Measurements from ENCODE around the gene TK2. TPM values are rescaled to one million over a fixed set of nuclear protein-coding genes. Genes with fewer than 3 reads are reported as not detected.
A peak's percentile ranks its signal among the peaks of the same experiment; 100 is the strongest.

The TK2 gene
- total and polyA plus RNA-seq, 2 donors = 20.3 to 23.6 TPM

DNA sequence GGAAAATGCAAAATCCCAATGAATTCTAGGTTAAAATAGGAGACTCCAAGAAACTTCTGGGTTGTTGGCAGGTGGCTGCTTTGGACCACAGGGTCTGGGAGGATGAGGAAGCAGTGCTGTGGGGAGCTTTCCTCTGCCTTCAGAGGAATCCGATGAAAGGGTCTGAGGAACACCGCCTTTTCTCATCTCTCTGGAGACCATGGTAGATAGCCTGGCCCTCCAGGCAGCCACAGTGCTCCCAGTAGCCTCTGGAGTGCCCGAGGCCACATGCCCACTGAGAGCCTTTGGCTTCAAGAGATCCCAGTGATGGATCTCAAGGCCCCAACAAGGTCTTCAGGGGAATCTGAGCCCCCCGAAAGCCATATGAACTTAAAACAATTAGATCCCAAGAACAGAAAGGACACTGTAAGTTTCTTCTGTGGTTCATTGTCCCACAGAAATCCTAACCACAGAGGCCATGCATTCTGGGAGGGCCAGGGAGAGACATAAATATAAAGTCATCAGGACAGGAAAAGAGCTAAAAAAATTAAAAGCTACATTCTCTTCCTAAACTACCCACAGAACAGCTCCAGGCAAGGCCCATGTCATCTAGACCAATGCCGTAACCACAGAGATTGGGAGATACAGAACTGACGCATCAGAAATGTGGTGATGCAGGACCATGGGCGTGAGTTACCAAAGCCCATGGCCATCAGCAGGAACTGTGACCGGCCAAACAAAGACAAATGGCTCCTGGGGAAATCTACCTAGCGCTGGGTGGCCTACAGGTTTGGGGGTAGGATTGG is 24.3 kb downstream of the TK2 start:
- WGBS = 92% methylated on average over 9 of the region's 9 CpGs

DNA sequence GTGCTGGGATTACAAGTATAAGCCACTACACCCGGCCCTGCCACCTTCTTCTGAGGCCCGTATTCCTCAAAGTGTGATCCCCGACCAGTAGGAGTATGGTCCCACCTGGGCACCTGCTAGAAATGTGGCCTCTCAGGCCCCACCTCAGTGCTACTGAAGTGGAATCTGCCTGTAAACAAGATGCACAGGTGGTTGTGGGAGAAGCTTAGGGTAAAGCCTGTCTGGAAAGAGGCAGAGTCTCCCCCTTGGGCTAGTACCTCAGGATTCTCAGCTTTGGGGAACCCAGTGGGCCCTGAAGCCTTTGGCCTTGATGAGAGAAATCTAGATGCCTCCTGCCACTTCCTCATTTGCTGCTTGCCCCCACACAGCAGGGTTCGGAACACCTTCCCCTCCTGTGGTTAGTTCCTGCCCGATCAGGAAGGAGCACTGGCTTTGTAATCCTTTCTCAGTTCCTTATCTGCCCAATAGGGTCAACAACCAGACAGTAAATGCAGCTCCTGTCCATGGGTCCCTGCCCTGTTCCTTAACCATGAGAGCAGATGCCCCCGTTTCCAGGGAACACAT is 25.2 kb downstream of the TK2 start:
- WGBS = 73% methylated on average over 6 of the region's 6 CpGs
- H3K27ac ChIP-seq (ENCODE audit: low read depth) = no peak overlapping the region
- H3K36me3 ChIP-seq (ENCODE audit: insufficient read depth) = peaks cover 2% of the 10 kb centered on the region
- no peak for DNase-seq (ENCODE audit: extremely low spot score)
- H3K4me1 ChIP-seq (ENCODE audit: insufficient read depth) = no peaks in the 10 kb centered on the region
- H3K4me3 ChIP-seq (ENCODE audit: low read depth, low read length) = no peak overlapping the region

More for the DNA sequence above, 24.3 kb downstream of the TK2 start:
- Histone ChIP-seq H3K4me1 (ENCODE audit: insufficient read depth) (no peaks in the 10 kb centered on the region), H3K27ac (ENCODE audit: low read depth) (no peak overlapping the region), H3K4me3 (ENCODE audit: low read depth, low read length) (no peak overlapping the region), H3K36me3 (ENCODE audit: insufficient read depth) (peaks cover 2% of the 10 kb centered on the region)
- DNase-seq (ENCODE audit: extremely low spot score) = no peak

DNA sequence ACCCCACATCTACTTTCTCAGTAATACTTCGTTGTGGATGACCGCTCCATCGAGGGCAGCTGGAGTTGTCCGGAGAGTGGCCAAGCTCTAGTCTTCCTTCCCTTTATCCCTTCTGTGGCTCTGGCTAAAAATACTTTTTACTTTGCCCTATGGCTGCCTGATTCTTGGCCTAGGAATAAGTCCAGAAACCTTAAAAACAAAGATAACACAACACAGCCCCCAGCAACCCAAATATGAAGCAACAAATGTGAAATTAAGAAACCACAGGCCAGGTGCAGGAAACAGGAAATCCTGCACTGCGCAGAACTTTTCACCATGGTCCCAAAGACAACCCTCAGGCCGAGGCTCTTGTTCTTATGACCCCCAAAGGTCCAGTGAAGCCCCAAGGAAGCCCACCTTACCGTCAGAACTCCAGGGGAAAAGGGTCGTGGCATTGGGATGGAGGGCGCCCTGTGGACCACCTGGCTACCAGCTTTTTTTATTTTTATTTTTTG is 26.0 kb downstream of the TK2 start:
- 81% methylated on average over 9 of the region's 9 CpGs for WGBS
- no peak overlapping the region for H3K4me3 ChIP-seq (ENCODE audit: low read depth, low read length)
- H3K36me3 ChIP-seq (ENCODE audit: insufficient read depth) = peaks cover 2% of the 10 kb centered on the region
- DNase-seq (ENCODE audit: extremely low spot score) = no peak
- no peak overlapping the region for H3K27ac ChIP-seq (ENCODE audit: low read depth)
- H3K4me1 ChIP-seq (ENCODE audit: insufficient read depth) = no peaks in the 10 kb centered on the region

DNA sequence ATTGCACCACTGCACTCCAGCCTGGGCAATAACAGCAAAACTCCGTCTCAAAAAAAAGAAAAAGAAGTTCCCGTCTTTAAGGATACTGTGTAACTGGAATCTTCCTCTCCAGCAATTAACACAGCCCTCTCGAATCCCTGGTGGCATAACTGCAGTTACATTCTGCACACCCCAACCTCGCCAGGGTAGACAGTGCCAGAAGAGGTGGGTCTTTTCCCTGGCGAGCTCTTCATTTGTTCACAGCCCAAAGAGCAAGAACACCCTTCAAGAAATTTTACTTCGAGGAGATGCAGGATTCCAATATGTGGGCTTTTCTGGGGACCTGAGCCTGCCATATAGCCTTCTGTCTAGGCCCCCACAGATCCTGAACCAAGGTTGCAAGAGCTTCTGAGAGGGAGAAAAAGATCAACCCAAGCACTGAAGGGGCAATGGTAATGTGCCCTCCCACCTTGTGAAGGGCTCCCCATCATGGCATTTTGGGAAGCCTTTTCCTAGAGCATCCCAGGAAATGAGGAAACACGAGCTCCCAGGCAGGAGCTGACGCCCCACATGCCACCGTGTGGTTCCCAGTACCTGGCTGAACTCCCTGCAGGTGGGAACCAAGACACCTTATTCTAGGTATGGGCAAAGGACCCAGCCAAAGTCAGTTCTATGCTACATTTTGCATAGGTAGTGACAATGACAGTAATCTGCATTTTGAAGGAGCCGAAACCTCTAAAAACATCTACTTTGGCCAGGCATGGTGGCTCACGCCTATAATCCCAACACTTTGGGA is 26.9 kb downstream of the TK2 start:
- H3K4me1 ChIP-seq (ENCODE audit: insufficient read depth) = no peaks in the 10 kb centered on the region
- WGBS = 87% methylated on average over 11 of the region's 11 CpGs
- H3K27ac ChIP-seq (ENCODE audit: low read depth) = no peak overlapping the region
- H3K36me3 ChIP-seq (ENCODE audit: insufficient read depth) = no peaks in the 10 kb centered on the region
- H3K4me3 ChIP-seq (ENCODE audit: low read depth, low read length) = no peak overlapping the region
- DNase-seq (ENCODE audit: extremely low spot score) = no peak

DNA sequence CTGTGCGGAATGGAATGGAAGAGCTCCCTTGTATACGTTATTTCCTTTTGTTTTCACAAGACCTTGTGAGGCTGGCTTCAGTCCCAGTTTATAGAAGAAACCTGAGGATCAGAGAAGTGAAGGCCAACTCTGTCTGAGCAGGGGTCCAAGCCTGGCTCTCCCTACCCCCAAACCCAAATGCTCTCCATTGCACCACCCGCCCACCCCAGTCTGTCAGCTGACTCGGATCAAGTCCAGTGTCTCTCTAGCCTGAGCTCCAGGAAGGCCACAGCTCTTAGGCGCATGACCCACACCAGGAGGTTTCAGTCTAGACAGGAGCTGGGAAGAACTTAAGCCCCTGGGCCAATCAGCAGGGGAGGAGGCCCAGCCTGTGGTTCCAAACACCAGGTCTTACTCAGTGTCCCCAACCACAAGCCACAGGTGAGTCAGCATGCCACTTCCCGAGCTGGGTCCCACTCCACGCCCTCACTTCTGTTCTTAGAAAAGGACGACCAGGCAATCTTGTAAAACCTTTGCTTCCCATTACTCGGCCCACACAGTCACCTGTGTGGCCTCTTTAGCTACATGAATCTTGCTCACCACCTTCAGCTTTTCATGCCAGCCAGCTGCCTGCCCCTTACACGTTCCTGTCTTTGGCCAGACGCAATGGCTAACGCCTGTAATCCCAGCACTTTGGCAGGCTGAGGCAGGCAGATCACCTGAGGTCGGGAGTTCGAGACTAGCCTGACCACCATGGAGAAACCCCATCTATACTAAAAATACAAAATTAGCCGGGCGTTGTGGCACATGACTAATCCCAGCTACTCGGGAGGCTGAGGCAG is 27.8 kb downstream of the TK2 start:
- DNase-seq (ENCODE audit: extremely low spot score) = no peak
- Histone ChIP-seq H3K36me3 (ENCODE audit: insufficient read depth) (no peaks in the 10 kb centered on the region), H3K27ac (ENCODE audit: low read depth) (no peak overlapping the region), H3K4me3 (ENCODE audit: low read depth, low read length) (no peak overlapping the region), H3K4me1 (ENCODE audit: insufficient read depth) (no peaks in the 10 kb centered on the region)
- 72% methylated on average over 17 of the region's 17 CpGs for WGBS

DNA sequence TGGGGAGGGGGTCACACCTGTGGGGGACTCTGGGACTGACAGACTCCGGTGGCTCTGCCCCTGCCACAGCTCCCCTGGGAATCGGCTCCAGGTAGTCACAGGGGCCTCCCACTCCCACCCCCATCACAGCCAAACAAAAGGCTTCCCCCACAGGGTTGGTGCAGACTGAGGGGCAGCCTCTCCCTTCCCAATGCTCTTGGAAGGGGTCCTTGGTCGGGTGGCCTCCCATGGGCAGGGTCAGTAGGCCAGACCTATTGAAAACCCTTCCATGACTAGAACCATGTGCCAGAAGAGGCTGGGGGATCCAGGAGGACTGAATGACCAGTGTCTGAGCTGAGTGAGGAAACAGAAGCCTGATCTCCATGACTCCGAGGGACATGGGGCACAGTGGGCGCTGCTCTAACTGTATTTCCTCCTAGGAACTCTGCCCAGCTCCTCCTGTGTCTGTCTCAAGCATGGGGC is 28.6 kb downstream of the TK2 start:
- Histone ChIP-seq H3K4me1 (ENCODE audit: insufficient read depth) (no peaks in the 10 kb centered on the region), H3K36me3 (ENCODE audit: insufficient read depth) (no peaks in the 10 kb centered on the region), H3K4me3 (ENCODE audit: low read depth, low read length) (no peak overlapping the region), H3K27ac (ENCODE audit: low read depth) (no peak overlapping the region)
- WGBS = 91% methylated on average over 5 of the region's 5 CpGs
- no peak for DNase-seq (ENCODE audit: extremely low spot score)

DNA sequence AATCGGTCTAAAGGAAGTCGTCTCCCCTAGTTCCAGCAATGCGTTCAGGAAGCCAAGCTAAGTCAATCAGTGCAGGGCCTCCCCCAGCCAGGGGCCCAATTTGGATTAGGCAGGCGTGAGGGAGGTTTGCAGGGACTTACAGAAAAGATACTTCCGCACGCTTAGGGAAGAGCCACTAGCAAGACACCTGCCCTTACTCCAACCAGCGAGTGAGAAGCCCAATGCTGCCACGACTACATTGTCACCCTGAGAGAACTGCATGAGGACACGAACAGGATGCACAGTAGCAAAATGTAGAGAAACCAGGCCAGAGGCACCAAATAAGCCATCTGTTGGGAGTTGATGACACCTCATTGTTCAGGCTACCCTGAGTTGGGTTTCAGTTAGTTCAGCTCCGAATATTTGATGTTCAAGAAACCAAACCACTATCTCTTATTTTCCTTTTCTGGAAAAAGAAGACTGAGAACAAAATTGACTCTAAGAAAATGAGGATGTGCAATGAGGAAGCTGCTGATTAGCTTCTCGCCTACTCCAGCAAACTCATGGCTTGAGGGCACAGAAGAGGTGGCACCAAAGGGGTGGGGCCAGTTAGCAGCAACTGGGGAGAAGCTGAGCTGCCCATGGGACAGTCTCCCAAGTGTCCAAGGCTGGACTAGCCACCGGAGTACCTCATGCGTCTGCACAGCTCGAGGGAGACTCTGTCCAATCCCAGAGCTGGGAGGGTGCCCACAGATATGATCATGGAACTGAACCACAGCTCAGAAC is 29.3 kb downstream of the TK2 start:
- WGBS = 83% methylated on average over 14 of the region's 14 CpGs
- no peaks in the 10 kb centered on the region for H3K4me1 ChIP-seq (ENCODE audit: insufficient read depth)
- no peak for DNase-seq (ENCODE audit: extremely low spot score)
- H3K4me3 ChIP-seq (ENCODE audit: low read depth, low read length) = no peak overlapping the region
- H3K36me3 ChIP-seq (ENCODE audit: insufficient read depth) = no peaks in the 10 kb centered on the region
- no peak overlapping the region for H3K27ac ChIP-seq (ENCODE audit: low read depth)

DNA sequence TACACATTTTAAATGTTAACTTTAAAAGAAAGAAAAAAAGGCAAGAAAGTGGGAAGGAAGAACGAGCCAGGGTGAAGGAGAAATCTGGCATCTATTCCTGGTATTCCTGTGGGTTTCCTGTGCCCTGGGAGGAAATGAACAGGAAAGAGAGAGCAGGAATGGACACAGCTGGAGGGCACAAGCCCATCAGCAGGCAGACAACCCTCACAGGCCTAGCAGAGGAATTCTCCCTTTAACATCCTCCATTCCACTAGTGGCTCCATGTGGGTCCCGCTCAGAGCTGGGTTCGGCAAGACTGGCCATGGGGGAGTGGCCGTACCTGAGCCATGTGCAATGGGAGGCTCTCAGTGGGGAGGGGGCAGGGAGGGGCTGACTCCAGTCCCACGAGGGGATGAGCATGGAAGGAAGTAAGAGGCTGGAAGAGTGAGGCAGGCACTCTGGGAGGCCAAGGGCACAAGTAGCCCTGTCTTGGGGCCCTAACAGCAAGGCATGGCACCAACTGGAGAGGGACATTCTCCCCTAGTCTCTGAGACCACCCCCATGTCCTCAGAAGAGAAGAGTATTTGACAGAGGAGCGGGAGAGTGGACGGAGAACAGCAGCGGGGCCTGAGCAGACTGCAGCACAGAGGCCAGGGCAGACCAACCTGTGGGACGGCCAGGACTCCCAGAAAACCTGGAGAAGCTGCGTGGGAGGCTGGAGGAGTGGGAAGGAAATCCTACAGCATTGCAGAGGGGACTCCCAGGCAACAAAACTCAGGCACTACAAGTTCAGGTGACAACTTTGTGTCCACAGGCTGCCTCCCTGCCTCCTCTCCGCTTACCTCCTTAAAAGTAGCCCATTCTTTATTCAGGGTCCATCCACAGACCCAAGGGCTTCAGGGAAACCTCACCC is 30.2 kb downstream of the TK2 start:
- no peaks in the 10 kb centered on the region for H3K36me3 ChIP-seq (ENCODE audit: insufficient read depth)
- H3K27ac ChIP-seq (ENCODE audit: low read depth) = no peak overlapping the region
- H3K4me3 ChIP-seq (ENCODE audit: low read depth, low read length) = no peak overlapping the region
- no peaks in the 10 kb centered on the region for H3K4me1 ChIP-seq (ENCODE audit: insufficient read depth)
- DNase-seq (ENCODE audit: extremely low spot score) = no peak
- WGBS = 88% methylated on average over 11 of the region's 11 CpGs

DNA sequence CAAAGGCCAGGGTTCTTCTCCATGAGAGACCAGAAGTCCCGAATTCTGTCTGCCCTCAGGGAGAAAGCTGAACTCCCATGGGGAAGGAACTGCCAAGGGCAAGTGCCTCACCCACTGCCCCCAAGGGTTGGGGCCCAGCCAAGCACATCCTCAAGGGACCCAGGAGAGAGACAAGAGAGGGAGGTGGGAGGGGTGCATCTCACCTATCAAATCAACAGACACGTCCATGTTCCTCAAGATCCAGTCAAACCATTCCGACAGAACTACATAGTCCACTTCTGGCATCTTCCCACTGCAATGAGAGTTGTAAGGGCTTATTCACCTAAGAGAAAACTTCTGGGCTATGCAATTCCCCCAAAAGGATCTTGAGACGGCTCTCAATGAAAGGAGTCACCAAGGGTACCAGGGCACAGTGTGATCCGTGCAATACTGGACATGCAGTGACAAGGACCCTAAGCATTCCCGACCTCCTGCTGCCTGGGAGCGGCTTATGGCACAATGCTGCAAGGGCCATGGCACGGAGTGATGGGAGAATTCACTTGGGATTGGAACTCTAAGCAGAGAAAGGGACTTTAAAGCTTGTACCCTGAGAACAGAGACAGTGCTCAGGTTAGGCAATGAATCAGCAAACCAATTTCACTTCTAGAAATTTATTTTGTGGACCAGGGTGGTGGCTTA is 32.2 kb downstream of the TK2 start:
- Histone ChIP-seq H3K27ac (ENCODE audit: low read depth) (peak overlapping the region; percentile 96), H3K36me3 (ENCODE audit: insufficient read depth) (no peaks in the 10 kb centered on the region), H3K4me1 (ENCODE audit: insufficient read depth) (no peaks in the 10 kb centered on the region), H3K4me3 (ENCODE audit: low read depth, low read length) (no peak overlapping the region)
- DNase-seq (ENCODE audit: extremely low spot score) = no peak
- 80% methylated on average over 8 of the region's 8 CpGs for WGBS

DNA sequence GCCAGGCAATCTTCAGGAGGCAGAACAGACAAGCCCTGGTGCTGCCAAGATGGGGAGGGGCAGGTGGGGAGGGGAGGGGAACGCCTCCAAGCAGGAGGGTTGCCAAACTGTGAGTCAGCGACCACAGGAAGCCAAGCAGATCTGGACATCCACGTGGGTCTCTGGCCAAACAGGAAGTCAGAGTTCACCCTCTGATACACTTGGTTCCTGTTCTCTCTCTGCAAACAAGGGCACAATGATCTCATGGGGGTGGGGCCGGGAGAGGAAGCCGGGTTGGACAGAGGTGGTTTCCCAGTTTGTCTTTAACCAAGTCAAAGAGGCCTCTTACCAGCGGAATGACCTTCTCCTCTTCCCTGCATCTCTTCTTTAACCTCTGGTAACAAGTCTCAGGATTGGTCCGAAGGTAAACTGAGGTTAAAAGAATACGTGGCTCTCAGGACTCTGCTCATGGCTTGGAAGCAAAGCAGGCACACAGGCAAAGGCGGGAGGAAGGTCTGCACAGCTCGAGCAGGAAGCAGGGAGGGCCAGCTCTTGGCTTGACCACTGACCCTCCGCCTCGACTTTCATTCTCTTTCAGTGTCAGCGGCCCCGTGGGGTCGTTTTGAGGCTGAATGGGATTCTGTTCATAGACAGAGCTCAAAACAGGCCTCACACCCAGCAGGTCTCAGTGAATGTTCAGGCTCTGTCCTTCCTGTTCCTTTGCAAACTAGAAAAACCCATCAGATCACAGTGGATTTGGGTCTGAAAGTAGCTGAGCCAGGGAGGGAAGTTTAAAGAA is 32.9 kb downstream of the TK2 start:
- peak overlapping the region; percentile 96 for H3K27ac ChIP-seq (ENCODE audit: low read depth)
- H3K4me3 ChIP-seq (ENCODE audit: low read depth, low read length) = no peak overlapping the region
- DNase-seq (ENCODE audit: extremely low spot score) = peak; percentile 91
- H3K4me1 ChIP-seq (ENCODE audit: insufficient read depth) = no peaks in the 10 kb centered on the region
- WGBS = 21% methylated on average over 15 of the region's 15 CpGs
- no peaks in the 10 kb centered on the region for H3K36me3 ChIP-seq (ENCODE audit: insufficient read depth)

DNA sequence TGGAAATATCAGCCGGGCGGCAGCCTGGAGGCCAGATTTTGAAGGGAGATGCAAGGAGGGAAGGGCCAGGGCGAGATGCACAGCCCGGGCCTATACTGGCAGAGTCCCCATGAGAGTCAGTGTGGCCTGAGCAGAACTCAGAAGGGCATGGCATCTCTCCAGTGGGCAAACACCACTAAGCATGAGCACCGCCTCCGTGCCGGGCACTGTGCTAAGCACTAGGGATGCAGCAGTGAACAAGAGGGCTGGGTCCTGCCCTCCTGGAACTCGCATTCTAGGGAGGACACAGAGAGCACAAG is 33.5 kb downstream of the TK2 start:
- H3K27ac ChIP-seq (ENCODE audit: low read depth) = peak overlapping the region; percentile 68
- no peaks in the 10 kb centered on the region for H3K36me3 ChIP-seq (ENCODE audit: insufficient read depth)
- DNase-seq (ENCODE audit: extremely low spot score) = no peak
- WGBS = 9% methylated on average over 8 of the region's 8 CpGs
- no peak overlapping the region for H3K4me3 ChIP-seq (ENCODE audit: low read depth, low read length)
- no peaks in the 10 kb centered on the region for H3K4me1 ChIP-seq (ENCODE audit: insufficient read depth)
